A549 (cell line): ENCODE data around the gene NKX6-2.

Experiments used
- MAX ChIP-seq: IDR thresholded peaks from 2 replicates; pipeline ENCODE4 v1.6.1; 2012
- PHF8 ChIP-seq: fragments of 200-600 bp; sonication (generic); IDR thresholded peaks from 2 replicates; pipeline ENCODE4 v1.6.1; 2016; ENCODE audit warnings: low read depth, mild to moderate bottlenecking, antibody characterized with exemption, moderate library complexity, borderline replicate concordance
- POLR2A ChIP-seq: IDR thresholded peaks from 2 replicates; pipeline ENCODE4 v1.6.1; 2012; ENCODE audit warnings: mild to moderate bottlenecking, low read length
- TF ChIP-seq, protein P1 (sequence below): fragments of >200 bp; sonication (Bioruptor Twin); formaldehyde crosslinking; IDR thresholded peaks from 3 replicates; pipeline ENCODE4 v1.5.1; 2016

GRCh38 chr10:132808383-132809231, 22.7 kb upstream of the NKX6-2 start:
- TF ChIP-seq, protein P1, sequence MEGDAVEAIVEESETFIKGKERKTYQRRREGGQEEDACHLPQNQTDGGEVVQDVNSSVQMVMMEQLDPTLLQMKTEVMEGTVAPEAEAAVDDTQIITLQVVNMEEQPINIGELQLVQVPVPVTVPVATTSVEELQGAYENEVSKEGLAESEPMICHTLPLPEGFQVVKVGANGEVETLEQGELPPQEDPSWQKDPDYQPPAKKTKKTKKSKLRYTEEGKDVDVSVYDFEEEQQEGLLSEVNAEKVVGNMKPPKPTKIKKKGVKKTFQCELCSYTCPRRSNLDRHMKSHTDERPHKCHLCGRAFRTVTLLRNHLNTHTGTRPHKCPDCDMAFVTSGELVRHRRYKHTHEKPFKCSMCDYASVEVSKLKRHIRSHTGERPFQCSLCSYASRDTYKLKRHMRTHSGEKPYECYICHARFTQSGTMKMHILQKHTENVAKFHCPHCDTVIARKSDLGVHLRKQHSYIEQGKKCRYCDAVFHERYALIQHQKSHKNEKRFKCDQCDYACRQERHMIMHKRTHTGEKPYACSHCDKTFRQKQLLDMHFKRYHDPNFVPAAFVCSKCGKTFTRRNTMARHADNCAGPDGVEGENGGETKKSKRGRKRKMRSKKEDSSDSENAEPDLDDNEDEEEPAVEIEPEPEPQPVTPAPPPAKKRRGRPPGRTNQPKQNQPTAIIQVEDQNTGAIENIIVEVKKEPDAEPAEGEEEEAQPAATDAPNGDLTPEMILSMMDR: no peak
- TF ChIP-seq POLR2A (no peak), MAX (no peak), PHF8 (no peak)
